Stimulated activated CD8-positive, alpha-beta memory T cell treated with anti-CD3 and anti-CD28 coated beads, Interleukin-4, amount 100 ng/mL, for 1 hour (primary cell): Measurements from ENCODE around the gene RPL5.

Experiments used
- DNase-seq, 2 donors: peaks; one replicate each; pipeline ENCODE4 v3.0.0-alpha.2; 2020; ENCODE audit warnings: low read depth in 2 of 2, low spot score in 1 of 2

RPL5 gene

DNA sequence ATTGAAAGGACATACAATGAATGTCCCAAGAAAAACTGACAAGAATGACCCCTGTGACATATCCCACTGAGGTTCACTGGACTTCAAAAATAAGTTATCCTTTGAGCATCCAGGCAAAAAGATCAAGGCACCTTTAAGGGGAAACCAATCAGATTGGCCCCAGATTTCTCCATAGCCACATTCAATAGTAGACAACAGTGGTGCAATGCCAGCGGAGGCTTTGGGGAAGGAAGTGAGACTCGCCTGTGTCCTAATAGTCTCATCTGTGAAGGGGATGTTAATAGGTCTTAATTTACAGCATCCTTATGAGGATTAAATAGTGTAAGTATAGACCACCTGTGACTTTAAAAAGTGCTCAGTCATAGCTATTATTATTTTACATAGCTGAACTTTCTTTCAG lies 21.5 kb downstream of the RPL5 start:
- no peak for DNase-seq

DNA sequence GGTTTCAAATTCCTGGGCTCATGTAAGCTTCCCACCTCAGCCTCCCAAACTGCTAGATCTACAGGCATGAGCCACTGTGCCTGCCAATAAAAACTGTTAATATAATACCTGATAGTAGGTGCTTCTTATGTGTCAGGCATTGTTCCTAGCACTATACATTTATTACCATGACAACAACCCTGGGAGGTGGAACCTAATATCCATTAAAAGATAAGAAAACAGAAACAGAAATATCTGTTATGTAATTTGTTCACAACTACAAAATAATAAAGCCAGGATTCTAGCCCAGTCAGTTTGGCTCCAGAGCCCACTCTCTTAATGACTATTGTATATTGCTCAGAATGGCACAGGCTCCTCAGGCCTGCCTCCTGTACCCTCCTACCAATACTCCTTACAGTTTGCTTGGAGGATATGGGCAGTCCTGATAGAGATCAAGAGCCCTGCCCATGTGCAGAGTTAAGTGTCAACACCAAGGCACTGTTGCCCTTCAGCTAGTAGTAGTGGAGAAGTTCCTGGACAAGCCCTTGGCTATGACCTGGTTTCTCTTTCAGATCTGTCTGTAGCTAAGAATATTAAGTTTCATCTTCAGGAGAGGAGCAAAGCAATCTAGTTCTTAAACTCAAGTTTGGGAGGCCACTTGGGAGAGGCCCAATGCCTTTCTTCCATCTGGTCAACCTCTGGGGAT lies 22.4 kb downstream of the RPL5 start:
- no peak for DNase-seq

GRCh38 chr1:92855236-92855635 lies 23.4 kb downstream of the RPL5 start:
- no peak for DNase-seq

DNA sequence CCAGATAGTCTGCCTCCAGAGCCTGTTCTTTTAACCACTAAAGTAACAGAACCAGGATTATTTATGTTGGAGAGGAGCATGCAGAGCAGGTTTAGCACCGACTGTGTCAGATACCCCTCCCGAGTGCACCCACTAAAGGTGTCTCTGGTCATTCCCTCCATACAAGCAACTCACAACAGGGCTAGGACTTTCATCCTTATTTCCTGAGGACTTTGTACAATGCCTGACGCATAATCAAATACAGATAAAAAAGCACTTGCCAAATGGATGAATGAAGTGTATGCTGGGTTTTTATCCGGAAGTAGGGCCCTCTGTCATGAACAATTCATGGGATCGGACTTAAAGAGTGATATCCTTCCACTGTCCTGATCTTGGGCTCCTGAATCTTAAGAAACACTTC lies 26.0 kb downstream of the RPL5 start:
- no peak for DNase-seq

DNA sequence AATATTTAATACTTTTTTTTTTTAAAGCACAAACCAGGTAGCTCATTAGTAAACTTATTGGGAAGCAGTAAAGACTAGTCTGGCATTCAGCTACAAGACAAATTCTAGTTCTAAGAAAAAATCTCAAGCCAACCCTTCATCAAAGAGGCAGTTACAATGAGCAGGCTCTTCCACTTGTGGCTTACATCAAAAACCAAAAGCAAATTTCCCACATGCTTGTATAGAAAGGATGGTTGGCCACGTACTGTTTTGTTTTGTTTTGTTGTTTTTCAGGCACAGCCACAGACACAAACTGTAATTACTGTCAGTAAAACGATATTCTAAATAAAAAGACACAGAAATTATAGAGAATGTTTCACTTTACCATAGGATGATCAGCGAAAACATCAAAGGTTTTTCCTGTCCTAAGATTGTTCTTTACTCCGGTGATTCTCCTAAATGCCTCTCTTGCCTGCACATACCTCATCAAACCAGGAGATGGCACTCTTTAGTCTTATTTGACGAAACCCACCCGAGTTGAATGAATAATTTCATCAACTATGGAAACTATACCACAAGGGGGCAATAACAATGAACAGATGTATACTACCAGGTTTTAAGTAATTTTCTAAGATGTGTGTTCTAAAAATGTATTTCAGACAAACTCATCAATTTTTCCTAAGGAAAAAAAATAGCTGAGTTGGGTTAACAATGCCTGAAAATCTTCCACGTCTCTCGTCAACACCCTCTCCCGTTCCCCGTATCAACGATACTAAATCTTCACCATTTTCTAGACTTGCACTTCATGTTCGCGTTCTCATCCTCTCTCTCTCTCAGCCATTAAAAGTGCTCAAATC lies 26.9 kb downstream of the RPL5 start:
- DNase-seq = no peak

DNA sequence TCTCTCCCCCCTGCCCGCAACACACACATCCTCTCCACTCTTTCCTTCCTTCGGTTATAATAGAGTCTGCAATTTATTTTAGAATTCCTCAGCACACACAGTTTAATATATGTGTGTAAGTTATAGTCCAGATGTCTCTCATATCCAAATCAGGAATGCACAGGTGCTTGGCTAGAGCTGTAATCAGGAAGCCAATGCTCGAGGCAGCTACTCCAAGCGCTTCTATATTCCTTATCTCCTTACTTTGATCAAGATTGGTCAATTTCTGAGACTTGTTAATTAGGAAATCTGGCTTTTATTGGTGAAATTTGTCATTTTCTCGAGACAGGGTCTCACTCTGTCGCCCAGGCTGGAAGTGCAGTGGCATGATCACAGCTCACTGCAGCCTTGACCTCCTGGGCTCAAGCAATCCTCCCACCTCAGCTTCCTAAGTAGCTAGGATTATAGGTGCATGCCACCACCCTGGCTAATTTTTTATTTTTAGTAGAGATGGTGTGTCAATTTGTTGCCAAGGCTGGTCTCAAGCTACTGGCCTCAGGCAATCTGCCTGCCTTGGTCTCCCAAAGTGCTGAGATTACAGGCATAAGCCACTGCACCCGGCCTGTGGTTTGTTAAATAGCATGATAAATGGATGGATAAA lies 27.7 kb downstream of the RPL5 start:
- DNase-seq = no peak

GRCh38 chr1:92862605-92863004 lies 30.8 kb downstream of the RPL5 start:
- DNase-seq = no peak

DNA sequence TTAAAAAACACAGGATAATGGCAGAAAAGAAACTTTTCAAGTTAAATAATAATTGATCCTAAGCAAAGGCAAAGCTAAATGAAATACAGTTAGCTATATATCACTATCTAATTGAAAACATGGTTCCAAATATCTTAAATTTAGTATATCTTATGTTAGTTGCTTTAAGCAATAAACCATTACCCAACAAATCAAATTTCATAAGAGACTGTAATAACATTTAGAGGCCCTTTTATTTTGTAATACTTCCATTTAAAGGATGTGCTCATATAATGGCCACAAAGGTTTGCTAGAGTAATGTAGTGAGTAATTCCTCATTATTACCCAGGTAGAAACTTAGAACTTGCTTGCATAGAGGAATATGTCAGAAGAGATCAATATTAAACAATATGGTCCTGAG lies 32.3 kb downstream of the RPL5 start:
- DNase-seq = no peak

DNA sequence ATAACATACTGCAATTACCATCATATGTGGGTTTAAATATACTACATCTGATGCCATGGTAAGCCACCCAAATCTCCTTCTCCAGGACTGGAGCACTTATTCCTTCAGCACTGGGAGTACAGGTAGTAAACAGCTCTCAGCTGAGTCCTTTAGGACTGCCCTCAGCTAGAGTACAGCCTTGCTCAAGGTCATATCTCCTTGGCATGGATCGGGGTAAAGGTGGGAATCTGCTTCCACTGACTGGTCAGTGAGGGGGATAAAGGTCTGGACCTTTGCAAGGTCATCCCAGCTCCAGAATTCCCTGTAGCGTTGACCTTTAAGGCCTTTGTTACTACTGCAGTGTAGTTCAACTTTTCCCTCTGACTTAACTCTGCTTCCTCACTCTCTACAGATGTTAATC lies 38.8 kb downstream of the RPL5 start:
- DNase-seq = no peak

DNA sequence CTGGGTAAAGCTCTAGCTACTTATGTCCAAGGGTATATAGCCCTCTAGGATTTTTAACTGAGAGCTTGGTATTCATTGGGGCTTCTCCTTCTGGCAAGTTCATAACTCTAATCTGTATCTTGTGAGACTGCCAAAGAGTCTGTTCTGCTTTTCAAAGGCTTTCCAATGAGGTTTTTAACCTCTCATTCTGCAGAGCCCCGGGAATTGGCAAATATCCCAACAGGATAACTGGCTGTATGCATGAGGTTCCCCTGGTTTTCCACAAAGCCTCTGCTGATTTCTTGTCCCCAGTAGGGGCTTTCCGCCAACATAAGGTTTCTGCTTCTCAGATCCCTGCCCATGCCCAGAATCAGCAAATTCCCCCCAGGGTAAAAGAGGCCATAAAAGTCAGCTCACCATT lies 40.9 kb downstream of the RPL5 start:
- DNase-seq = no peak

DNA sequence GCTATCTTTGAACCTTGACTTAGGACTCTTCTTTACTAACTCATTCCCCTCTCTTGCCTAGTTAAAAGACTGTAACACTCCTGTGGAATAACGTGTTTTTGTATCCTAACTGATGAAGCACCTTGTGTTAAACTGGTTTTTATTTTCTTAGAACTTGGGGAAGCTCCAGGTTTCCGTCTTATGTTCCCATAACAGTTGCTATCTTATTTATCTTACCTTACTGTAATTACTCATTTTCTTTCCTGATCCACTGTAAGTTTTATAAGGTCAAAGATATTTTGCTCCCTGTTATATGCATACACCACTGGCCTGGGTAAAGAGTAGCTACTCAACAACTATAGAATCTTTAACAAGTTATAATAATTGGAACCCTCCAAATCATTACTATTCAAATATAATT lies 43.1 kb downstream of the RPL5 start:
- no peak for DNase-seq

DNA sequence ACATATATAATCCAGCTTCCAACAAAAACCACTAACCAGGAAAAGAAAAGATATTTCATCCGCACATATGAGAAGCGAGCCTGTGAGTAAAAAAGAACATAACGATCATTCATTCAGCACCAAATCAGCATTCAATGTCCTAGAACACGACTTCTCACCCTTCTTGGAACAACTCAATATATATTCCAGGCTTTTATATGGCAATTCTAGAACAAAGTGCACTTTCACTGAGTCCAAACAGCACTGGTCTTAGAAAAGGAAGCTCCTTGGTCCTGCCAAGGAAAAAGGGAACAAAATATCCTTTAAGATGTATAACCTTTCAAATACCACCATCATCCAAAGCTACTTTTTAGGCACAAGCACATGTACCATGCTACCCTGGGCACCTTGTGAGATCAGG lies 44.5 kb downstream of the RPL5 start:
- DNase-seq = no peak

DNA sequence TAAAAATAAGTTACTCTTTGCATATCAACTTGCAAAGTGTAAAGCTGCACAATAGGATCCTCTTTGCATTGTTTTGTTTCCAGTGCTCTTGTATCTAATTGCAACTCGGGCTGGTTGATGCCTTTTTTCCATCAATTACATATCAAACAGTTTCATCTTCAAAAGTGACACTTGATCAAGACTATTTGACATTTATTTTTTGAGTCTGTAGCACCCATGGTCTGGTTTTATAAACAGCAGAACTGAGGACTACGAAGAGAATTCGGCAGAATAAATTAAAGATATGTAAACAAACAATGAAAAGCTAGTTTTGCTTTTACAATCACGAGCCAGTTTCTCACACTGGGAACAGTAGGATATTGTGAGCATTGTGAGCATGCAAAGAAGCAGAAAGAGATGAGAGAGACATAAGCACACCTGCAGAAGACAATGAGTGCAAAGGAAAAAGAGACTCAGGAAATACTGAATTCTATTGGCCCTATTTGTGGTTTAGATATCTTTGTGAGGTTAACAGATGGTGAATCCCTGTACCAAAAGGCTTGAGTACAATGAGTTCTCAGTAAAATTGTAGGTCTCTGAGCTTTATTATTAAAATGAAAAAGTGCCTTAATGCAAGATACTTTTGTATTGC lies 45.4 kb downstream of the RPL5 start:
- DNase-seq = no peak

- no peak for DNase-seq
These were observed 46.0 kb downstream of the RPL5 start for GRCh38 chr1:92877792-92878191.

DNA sequence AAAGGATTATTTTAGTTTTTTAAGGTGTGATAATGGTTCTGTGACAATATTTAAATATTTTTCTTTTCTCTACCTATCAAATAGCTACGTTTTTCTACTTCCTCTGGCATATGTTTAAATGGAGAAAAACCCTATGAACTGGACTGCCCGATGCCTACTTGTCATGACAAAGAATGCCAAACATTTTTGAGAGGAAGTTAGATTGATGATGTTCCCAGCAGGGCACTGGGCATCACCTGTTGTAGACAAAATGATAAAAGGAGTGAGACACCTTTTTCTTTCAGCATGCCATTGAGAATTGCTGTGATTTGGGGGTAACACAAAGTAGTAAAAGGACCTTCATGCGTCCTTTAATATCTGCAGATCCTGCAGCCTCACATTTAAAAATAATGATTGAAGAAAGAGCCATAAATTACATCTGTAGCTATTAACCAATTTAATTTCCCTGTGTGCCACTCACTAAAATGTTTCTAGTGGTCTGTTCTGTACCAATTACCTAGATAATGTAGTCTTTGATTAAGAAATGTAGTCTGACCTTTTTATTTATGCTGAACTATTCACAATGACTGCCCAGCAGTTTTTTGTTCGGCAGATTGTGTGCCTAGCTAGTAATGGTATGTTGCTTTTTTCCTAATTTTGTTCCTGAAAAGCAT lies 47.6 kb downstream of the RPL5 start:
- DNase-seq = no peak

GRCh38 chr1:92881391-92881790 lies 49.6 kb downstream of the RPL5 start:
- DNase-seq = no peak

- peak; percentile 5 to 19 for DNase-seq
These were observed 51.0 kb downstream of the RPL5 start for GRCh38 chr1:92882819-92883218.

GRCh38 chr1:92883297-92883696 lies 51.5 kb downstream of the RPL5 start:
- no peak for DNase-seq

GRCh38 chr1:92884195-92884594 lies 52.4 kb downstream of the RPL5 start:
- no peak for DNase-seq

- no peak for DNase-seq
These were observed 55.1 kb downstream of the RPL5 start for GRCh38 chr1:92886886-92887419.

GRCh38 chr1:92887465-92887864 lies 55.6 kb downstream of the RPL5 start:
- DNase-seq = no peak
